PFSK-1 (cell line): ENCODE results near the gene ODC1.

Experiments used
- FOXP2 ChIP-seq: optimal IDR thresholded peaks from 2 replicates; pipeline ENCODE3; 2011; ENCODE audit warnings: borderline replicate concordance, control low read depth, inconsistent platforms; ENCODE audit not compliant: insufficient read depth; ENCODE audit errors: extremely low read length, extremely low read depth
- POLR2AphosphoS5 ChIP-seq: IDR thresholded peaks from 2 replicates; pipeline ENCODE4 v1.6.1; 2012; ENCODE audit warnings: low read depth, mild to moderate bottlenecking, control low read depth, low read length, moderate library complexity
- SIN3A ChIP-seq: IDR thresholded peaks from 2 replicates; pipeline ENCODE4 v1.6.1; 2012; ENCODE audit warnings: mild to moderate bottlenecking, low read length, moderate library complexity, borderline replicate concordance; ENCODE audit not compliant: insufficient read depth
- TAF1 ChIP-seq: IDR thresholded peaks from 2 replicates; pipeline ENCODE4 v1.6.1; 2012; ENCODE audit warnings: low read length, control low read depth, borderline replicate concordance; ENCODE audit not compliant: insufficient read depth
- TF ChIP-seq, protein P1 (sequence below), 2 experiments: IDR thresholded peaks; 2 replicates each; pipeline versions ENCODE4 v1.6.1 to v1.8.0; 2011 to 2012; ENCODE audit warnings: low read depth in 2 of 2, low read length in 2 of 2, control low read depth in 1 of 2, inconsistent platforms in 1 of 2, mild to moderate bottlenecking in 1 of 2, moderate library complexity in 1 of 2; ENCODE audit not compliant: insufficient read depth in 1 of 2

ODC1 gene

GRCh38 chr2:10400568-10400977, 47.6 kb downstream of the ODC1 start:
- TF ChIP-seq SIN3A = no peak
- TF ChIP-seq POLR2AphosphoS5 = no peak
- TF ChIP-seq TAF1 = no peak
- TF ChIP-seq FOXP2 = no peak
- TF ChIP-seq, protein P1, sequence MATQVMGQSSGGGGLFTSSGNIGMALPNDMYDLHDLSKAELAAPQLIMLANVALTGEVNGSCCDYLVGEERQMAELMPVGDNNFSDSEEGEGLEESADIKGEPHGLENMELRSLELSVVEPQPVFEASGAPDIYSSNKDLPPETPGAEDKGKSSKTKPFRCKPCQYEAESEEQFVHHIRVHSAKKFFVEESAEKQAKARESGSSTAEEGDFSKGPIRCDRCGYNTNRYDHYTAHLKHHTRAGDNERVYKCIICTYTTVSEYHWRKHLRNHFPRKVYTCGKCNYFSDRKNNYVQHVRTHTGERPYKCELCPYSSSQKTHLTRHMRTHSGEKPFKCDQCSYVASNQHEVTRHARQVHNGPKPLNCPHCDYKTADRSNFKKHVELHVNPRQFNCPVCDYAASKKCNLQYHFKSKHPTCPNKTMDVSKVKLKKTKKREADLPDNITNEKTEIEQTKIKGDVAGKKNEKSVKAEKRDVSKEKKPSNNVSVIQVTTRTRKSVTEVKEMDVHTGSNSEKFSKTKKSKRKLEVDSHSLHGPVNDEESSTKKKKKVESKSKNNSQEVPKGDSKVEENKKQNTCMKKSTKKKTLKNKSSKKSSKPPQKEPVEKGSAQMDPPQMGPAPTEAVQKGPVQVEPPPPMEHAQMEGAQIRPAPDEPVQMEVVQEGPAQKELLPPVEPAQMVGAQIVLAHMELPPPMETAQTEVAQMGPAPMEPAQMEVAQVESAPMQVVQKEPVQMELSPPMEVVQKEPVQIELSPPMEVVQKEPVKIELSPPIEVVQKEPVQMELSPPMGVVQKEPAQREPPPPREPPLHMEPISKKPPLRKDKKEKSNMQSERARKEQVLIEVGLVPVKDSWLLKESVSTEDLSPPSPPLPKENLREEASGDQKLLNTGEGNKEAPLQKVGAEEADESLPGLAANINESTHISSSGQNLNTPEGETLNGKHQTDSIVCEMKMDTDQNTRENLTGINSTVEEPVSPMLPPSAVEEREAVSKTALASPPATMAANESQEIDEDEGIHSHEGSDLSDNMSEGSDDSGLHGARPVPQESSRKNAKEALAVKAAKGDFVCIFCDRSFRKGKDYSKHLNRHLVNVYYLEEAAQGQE (IDR thresholded peaks at IDR 0.05; ENCODE audit: insufficient read depth in 1 of 2, low read depth in 2 of 2, low read length in 2 of 2) = no peak

GRCh38 chr2:10400002-10400401, 48.1 kb downstream of the ODC1 start:
- TF ChIP-seq, protein P1 (IDR thresholded peaks at IDR 0.05; ENCODE audit: insufficient read depth in 1 of 2, low read depth in 2 of 2, low read length in 2 of 2) = no peak
- TF ChIP-seq POLR2AphosphoS5 = no peak
- no peak for TF ChIP-seq FOXP2
- TF ChIP-seq TAF1 = no peak

DNA sequence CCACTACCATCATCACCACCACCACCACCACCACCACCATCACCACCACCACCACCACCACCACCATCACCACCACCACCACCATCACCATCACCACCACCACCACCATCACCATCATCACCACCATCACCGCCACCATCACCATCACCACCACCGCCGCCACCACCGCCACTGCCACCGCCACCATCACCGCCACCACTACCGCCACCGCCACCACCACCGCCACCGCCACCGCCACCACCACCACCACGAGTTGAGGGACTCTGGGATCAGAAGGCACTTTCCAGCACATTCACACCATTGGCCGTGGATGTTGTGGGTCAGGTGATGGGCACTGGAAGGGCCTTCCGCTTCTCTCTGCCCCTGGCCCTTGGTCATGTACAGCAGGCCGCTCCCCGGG, 48.8 kb downstream of the ODC1 start:
- TF ChIP-seq POLR2AphosphoS5 (no peak), FOXP2 (no peak)
- TF ChIP-seq, protein P1 (IDR thresholded peaks at IDR 0.05; ENCODE audit: insufficient read depth in 1 of 2, low read depth in 2 of 2, low read length in 2 of 2) = no peak

- TF ChIP-seq TAF1 (no peak), FOXP2 (no peak), SIN3A (no peak), POLR2AphosphoS5 (no peak)
- TF ChIP-seq, protein P1 (IDR thresholded peaks at IDR 0.05; ENCODE audit: insufficient read depth in 1 of 2, low read depth in 2 of 2, low read length in 2 of 2) = no peak
These were observed 49.6 kb downstream of the ODC1 start for GRCh38 chr2:10398496-10398895.

DNA sequence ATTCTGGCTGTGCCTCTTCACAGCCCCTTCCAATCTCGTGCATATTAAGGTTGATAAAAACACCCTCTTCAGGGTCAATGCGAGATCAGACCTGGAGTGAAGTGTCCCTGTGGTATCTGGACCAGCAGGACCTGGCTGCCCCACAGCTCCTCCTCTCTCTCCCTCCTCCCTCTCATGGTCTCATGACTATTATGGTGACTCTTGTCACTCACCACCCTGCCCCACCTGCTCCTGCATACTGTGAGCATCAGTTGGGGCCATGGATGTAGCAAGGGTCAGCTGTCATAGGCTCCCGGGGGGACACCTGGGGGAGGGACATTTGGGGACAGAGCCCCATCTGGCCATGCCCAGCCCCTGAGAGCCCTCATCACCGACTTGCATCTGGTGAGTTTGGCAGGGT, 50.2 kb downstream of the ODC1 start:
- TF ChIP-seq TAF1 = no peak
- TF ChIP-seq, protein P1 (IDR thresholded peaks at IDR 0.05; ENCODE audit: insufficient read depth in 1 of 2, low read depth in 2 of 2, low read length in 2 of 2) = no peak
- TF ChIP-seq SIN3A = no peak
- no peak for TF ChIP-seq FOXP2
- no peak for TF ChIP-seq POLR2AphosphoS5
